Effector memory CD4-positive, alpha-beta T cell (primary cell): ENCODE data around the gene DNAJC22.

Experiments used
- DNase-seq, 3 donors: peaks; one replicate each; pipeline ENCODE4 v3.0.0-alpha.2; 2020
- H3K27ac ChIP-seq: 2 replicates; pipeline ENCODE4 v1.7.0; 2013; ENCODE audit warnings: mild to moderate bottlenecking, low read length, moderate library complexity; ENCODE audit not compliant: insufficient read depth, poor library complexity, severe bottlenecking
- H3K27me3 ChIP-seq: replicated peaks from 2 replicates; pipeline ENCODE4 v1.7.0; 2013; ENCODE audit warnings: mild to moderate bottlenecking, low read length; ENCODE audit not compliant: insufficient read depth, control insufficient read depth, poor library complexity, severe bottlenecking
- H3K36me3 ChIP-seq: 2 replicates; pipeline ENCODE4 v1.7.0; 2013; ENCODE audit warnings: mild to moderate bottlenecking, low read length, moderate library complexity; ENCODE audit not compliant: control insufficient read depth, insufficient read depth
- H3K4me1 ChIP-seq: 2 replicates; pipeline ENCODE4 v1.7.0; 2013; ENCODE audit warnings: low read length, mild to moderate bottlenecking; ENCODE audit not compliant: control insufficient read depth, insufficient read depth, poor library complexity, severe bottlenecking
- H3K4me3 ChIP-seq: 2 replicates; pipeline ENCODE4 v1.7.0; 2013; ENCODE audit warnings: low read length, low read depth, mild to moderate bottlenecking; ENCODE audit not compliant: insufficient read depth, poor library complexity, severe bottlenecking
- H3K9me3 ChIP-seq: 2 replicates; pipeline ENCODE4 v1.7.0; 2013; ENCODE audit warnings: mild to moderate bottlenecking, low read length, moderate library complexity; ENCODE audit not compliant: control insufficient read depth

Gene DNAJC22

GRCh38 chr12:49336645-49337584 is 9.8 kb upstream of the DNAJC22 start, which contains the start of gene C1QL4:
TSS of gene C1QL4 (minus strand) at chr12:49337188. CDS start at chr12:49336477, 711 bp downstream.
- Histone ChIP-seq H3K36me3 (no peaks in the 10 kb centered on the region), H3K27me3 (peaks cover 36% of the 10 kb centered on the region), H3K9me3 (no peaks in the 10 kb centered on the region), H3K4me1 (peaks cover 19% of the 10 kb centered on the region), H3K4me3 (peak within 1 kb of the TSS; percentile 55), H3K27ac (no peak within 1 kb of the TSS)
- DNase-seq, result peak; percentile 74 to 81 (median 81)

GRCh38 chr12:49338830-49339463 is 7.7 kb upstream of the DNAJC22 start:
- Histone ChIP-seq H3K9me3 (no peaks in the 10 kb centered on the region), H3K36me3 (no peaks in the 10 kb centered on the region), H3K4me1 (peaks cover 40% of the 10 kb centered on the region), H3K27me3 (peaks cover 42% of the 10 kb centered on the region), H3K4me3 (no peak overlapping the region), H3K27ac (no peak overlapping the region)
- DNase-seq, result no peak

GRCh38 chr12:49339464-49339861 is 7.2 kb upstream of the DNAJC22 start:
- peaks cover 37% of the 10 kb centered on the region for H3K27me3 ChIP-seq
- no peak overlapping the region for H3K27ac ChIP-seq
- peaks cover 40% of the 10 kb centered on the region for H3K4me1 ChIP-seq
- no peaks in the 10 kb centered on the region for H3K9me3 ChIP-seq
- DNase-seq, result no peak
- H3K4me3 ChIP-seq, result no peak overlapping the region
- H3K36me3 ChIP-seq, result no peaks in the 10 kb centered on the region

GRCh38 chr12:49340095-49340870 is 6.4 kb upstream of the DNAJC22 start:
- H3K27me3 ChIP-seq, result peaks cover 35% of the 10 kb centered on the region
- H3K27ac ChIP-seq, result no peak overlapping the region
- H3K4me1 ChIP-seq, result peaks cover 47% of the 10 kb centered on the region
- H3K4me3 ChIP-seq, result no peak overlapping the region
- H3K9me3 ChIP-seq, result no peaks in the 10 kb centered on the region
- H3K36me3 ChIP-seq, result no peaks in the 10 kb centered on the region
- no peak for DNase-seq

GRCh38 chr12:49340971-49341776 is 5.5 kb upstream of the DNAJC22 start:
- no peak overlapping the region for H3K27ac ChIP-seq
- peaks cover 54% of the 10 kb centered on the region for H3K4me1 ChIP-seq
- no peak overlapping the region for H3K4me3 ChIP-seq
- no peaks in the 10 kb centered on the region for H3K36me3 ChIP-seq
- H3K27me3 ChIP-seq, result peaks cover 34% of the 10 kb centered on the region
- H3K9me3 ChIP-seq, result no peaks in the 10 kb centered on the region
- DNase-seq, result no peak

GRCh38 chr12:49341777-49342065 is 5.0 kb upstream of the DNAJC22 start:
- Histone ChIP-seq H3K9me3 (no peaks in the 10 kb centered on the region), H3K36me3 (no peaks in the 10 kb centered on the region), H3K4me3 (no peak overlapping the region), H3K4me1 (peaks cover 54% of the 10 kb centered on the region), H3K27me3 (peaks cover 34% of the 10 kb centered on the region), H3K27ac (no peak overlapping the region)
- no peak for DNase-seq

GRCh38 chr12:49342066-49342913 is 4.4 kb upstream of the DNAJC22 start:
- no peak overlapping the region for H3K27ac ChIP-seq
- H3K27me3 ChIP-seq, result peaks cover 34% of the 10 kb centered on the region
- peak; percentile 52 to 71 (median 56) for DNase-seq
- H3K9me3 ChIP-seq, result no peaks in the 10 kb centered on the region
- H3K4me3 ChIP-seq, result peak overlapping the region; percentile 46
- no peaks in the 10 kb centered on the region for H3K36me3 ChIP-seq
- peaks cover 54% of the 10 kb centered on the region for H3K4me1 ChIP-seq

- no peaks in the 10 kb centered on the region for H3K9me3 ChIP-seq
- no peak overlapping the region for H3K27ac ChIP-seq
- no peak for DNase-seq
- peak overlapping the region; percentile 46 for H3K4me3 ChIP-seq
- no peaks in the 10 kb centered on the region for H3K36me3 ChIP-seq
- H3K27me3 ChIP-seq, result peaks cover 42% of the 10 kb centered on the region
- H3K4me1 ChIP-seq, result peaks cover 59% of the 10 kb centered on the region
Measured at GRCh38 chr12:49342914-49343731, 3.6 kb upstream of the DNAJC22 start.
